Breast epithelium (tissue), 3 donors: ENCODE measurements around the gene GABRP.

Source experiments
- POLR2A ChIP-seq: fragments of 450-650 bp; IDR thresholded peaks from one replicate; pipeline ENCODE4 v1.6.1; 2016; ENCODE audit warnings: antibody characterized with exemption, mild to moderate bottlenecking, moderate library complexity
- POLR2AphosphoS5 ChIP-seq, 3 donors: sonication (generic); formaldehyde crosslinking; IDR thresholded peaks; one replicate each; pipeline ENCODE4 v1.6.1; 2017; ENCODE audit warnings: antibody characterized with exemption in 3 of 3
- TF ChIP-seq, protein P1 (sequence below), 3 donors: fragments of 450-650 bp; IDR thresholded peaks; one replicate each; pipeline ENCODE4 v1.5.1; 2016 to 2017; ENCODE audit warnings: antibody characterized with exemption in 3 of 3, mild to moderate bottlenecking in 3 of 3, moderate library complexity in 3 of 3

DNA sequence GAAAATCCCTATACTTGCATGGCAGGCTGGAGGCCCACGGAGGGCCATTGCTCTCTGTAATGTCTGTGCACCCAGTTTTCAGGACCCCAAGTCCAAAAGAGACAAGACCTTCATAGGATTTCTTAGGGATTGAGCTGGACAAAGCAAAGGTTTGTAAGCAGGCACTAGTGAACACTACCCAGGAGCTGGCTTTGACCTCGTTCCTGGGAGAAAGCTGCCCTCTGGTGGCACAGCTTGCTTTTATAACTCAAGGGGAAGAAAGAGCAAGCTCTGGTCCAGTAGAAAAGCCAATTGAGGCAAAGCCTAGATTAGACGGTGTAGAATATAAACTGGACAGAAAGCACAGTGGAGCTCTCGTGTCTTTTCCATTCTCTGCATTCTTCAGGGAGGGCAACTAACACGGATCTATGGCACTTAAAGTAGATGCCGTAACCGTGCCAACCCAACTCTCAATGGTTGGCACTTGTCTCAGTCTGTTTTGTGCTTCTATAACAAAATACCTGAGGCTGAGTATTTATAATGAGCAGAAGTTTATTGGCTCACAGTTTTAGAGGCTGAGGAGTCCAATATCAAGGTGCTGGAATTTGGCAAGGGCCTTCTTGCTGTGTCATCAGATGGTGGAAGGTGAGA, 7.9 kb downstream of the GABRP start:
- TF ChIP-seq, protein P1, sequence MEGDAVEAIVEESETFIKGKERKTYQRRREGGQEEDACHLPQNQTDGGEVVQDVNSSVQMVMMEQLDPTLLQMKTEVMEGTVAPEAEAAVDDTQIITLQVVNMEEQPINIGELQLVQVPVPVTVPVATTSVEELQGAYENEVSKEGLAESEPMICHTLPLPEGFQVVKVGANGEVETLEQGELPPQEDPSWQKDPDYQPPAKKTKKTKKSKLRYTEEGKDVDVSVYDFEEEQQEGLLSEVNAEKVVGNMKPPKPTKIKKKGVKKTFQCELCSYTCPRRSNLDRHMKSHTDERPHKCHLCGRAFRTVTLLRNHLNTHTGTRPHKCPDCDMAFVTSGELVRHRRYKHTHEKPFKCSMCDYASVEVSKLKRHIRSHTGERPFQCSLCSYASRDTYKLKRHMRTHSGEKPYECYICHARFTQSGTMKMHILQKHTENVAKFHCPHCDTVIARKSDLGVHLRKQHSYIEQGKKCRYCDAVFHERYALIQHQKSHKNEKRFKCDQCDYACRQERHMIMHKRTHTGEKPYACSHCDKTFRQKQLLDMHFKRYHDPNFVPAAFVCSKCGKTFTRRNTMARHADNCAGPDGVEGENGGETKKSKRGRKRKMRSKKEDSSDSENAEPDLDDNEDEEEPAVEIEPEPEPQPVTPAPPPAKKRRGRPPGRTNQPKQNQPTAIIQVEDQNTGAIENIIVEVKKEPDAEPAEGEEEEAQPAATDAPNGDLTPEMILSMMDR (IDR thresholded peaks at IDR 0.05): peak; percentile 36 to 77 (median 64)
- TF ChIP-seq POLR2A (no peak), POLR2AphosphoS5 (IDR thresholded peaks at IDR 0.05) (no peak)
